HG02678 (cell line): ENCODE results near the gene CIB1.
"Not testable (repeated sequence)": the region's sequence is repeated elsewhere in the genome, so short reads cannot be mapped to it uniquely, and the experiment has no call there.

Experiments
- ATAC-seq: cut with Tn5 transposase; IDR thresholded peaks from one replicate; pipeline ENCODE4 v1.9.1; 2021; ENCODE audit warnings: mild to moderate bottlenecking, moderate library complexity; ENCODE audit not compliant: unreplicated experiment

CIB1 gene

DNA sequence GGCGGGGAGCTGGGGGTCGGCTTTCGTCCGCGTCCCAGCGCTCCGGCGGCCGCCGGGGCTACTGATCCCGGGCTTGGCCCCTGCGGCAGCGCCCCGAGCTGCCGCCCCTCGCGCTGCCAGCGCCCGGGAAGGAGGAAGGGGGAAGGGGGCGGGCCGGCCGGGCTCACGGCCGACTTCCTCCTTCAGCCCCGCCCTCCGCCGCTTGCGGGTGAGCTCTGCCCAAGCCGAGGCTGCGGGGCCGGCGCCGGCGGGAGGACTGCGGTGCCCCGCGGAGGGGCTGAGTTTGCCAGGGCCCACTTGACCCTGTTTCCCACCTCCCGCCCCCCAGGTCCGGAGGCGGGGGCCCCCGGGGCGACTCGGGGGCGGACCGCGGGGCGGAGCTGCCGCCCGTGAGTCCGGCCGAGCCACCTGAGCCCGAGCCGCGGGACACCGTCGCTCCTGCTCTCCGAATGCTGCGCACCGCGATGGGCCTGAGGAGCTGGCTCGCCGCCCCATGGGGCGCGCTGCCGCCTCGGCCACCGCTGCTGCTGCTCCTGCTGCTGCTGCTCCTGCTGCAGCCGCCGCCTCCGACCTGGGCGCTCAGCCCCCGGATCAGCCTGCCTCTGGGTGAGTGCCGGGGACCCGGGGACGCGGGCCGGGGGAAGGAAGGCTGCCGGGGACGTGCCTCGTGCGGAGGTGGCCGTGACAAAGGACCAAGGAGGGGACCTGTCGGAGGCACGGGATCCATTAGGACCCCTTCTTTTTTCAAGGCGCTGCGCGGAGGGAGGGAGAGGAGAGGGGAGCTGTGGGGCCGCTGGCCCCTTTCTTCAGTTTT, 32.4 kb downstream of the CIB1 start, which contains the start of gene SEMA4B:
Gene SEMA4B (plus strand): TSS at position 201 of the 814 bp plus-strand sequence. CDS start 249 bp downstream, at position 450.
- ATAC-seq: peak; percentile 85

DNA sequence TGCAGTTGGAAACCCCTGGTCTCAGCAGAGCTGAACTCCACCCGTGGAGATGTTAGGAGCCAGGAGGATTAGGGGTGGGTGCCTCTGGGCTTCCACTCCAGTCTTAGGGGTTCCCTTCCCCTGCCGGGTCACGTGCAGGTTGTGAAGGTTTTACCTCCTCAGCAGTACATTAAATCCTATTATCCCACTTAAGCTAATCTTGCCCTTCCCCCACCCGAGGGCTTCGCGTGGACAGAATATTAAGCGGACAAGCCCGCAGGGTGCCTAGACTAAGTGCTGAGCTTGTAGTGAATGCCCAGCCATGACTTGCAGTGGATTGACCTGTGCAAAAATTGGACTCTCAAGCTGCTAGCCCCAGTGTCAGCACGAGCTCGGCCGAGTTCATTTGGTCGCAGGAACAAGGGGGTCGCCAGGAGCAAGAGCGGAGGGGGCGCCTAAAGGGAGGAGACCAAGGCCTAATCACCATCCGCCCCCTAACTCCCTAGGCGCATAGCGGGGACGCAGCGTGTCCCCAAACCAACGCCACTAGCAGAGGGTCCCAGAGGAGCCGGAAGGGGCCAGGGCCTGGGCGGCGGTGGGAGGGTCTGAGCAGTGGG, 33.1 kb downstream of the CIB1 start:
- ATAC-seq: peak; percentile 9

DNA sequence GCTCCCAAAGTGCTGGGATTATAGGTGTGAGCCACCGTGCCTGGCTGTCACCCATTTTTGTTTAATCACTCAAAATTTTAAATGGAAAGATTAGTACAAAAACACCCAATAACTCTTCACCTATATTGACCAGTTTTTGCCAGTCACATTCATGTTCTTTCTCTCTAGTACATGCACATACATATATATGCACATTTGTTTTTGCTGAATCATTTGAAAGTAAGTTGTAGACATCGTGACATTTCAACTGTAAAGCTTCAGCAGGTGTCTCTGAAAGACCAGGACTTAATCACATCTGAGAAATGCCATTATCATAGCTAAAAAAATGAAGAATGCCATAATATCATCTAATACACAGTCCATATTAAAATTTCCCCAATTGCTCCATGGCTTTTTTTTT, 39.1 kb downstream of the CIB1 start:
- no peak for ATAC-seq

DNA sequence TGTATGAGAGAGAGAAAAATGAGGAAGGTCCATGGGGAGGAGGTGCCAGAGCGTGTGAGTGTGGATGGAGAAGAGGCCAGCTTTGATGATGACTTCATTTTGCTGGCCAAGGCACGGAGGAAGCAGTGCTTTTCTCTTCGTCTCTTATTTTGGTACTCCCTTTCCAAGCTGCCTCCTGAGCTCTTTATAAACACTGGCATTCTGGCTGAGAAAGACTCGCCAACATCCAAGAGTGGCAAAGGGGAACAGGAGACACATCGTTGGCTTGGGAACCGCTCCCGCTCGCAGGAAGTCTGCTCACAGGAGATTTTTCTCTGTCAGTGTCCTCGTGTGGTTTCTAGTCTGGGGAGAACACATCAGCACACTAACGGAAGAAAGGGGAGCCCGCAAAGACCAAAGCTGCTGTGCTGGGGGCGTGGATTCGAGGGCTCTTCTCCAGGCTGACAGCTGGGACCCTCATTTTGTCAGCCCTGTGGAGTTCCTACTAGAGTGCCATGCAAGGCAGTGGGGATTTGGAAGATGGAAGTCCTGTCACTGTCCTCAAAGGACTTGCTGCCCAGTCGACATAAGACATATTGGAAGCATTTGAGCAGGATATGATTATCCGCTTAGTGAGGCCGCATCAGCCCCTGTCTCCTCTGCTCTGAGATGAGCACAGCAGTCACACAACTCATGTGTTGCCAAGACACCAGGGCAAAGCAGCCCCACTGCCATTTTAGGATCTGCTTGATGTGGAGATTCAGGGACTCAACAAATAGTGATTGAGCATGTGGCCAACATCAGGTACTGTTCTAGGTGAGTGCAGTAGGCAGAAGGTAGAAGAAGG, 40.6 kb downstream of the CIB1 start:
- no peak for ATAC-seq

DNA sequence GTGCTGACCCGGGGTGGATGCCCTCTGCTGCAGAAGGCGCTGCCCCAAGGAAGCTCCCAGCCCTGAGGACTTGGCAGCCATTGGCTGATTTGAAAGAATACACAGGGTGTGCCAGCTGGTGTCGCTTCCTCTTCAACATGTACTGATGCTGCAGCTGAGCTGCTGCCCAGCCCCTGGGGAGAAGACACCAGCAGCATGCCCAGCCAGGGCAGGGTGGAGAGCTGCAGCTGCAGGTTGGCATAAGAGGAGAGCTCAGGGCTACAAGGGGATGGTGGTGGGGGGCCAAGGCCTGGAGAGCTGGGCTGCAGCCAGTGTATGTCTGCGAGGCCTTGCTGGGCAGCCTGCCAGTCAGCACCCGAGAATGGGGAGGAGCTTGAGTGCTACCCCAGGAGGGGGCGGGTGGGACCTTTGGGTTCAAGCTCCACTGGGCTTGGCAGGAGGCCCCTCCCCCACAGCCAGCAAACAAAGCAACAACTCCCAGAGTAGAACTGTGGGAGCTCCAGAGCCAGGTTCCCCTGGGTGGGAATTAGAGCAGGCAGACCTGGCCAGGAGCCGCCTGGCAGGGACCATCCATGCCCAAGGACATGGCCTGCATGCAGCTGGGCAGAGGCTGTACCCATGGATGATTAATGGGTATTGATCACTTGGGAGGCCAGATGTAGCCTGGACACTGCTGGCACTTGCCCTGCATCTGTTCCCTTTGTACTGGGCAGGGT, 41.8 kb downstream of the CIB1 start:
- peak; percentile 70 for ATAC-seq

DNA sequence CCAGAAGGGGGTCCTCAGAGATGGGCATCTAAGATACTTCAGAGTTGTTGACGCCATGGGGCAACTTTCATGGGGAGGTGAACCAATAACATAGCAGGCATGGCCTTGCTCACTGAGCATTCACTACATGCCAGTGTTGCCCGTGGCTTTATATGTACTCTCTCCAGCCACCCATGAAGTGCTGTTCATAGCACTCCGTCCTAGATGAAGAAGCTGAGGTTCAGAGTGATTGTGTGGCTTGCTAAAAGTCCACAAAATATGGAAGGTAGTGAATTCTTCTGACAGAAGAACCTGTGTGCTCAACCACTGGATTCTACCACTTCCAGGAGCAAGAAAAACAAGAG, 42.4 kb downstream of the CIB1 start:
- peak; percentile 28 for ATAC-seq

DNA sequence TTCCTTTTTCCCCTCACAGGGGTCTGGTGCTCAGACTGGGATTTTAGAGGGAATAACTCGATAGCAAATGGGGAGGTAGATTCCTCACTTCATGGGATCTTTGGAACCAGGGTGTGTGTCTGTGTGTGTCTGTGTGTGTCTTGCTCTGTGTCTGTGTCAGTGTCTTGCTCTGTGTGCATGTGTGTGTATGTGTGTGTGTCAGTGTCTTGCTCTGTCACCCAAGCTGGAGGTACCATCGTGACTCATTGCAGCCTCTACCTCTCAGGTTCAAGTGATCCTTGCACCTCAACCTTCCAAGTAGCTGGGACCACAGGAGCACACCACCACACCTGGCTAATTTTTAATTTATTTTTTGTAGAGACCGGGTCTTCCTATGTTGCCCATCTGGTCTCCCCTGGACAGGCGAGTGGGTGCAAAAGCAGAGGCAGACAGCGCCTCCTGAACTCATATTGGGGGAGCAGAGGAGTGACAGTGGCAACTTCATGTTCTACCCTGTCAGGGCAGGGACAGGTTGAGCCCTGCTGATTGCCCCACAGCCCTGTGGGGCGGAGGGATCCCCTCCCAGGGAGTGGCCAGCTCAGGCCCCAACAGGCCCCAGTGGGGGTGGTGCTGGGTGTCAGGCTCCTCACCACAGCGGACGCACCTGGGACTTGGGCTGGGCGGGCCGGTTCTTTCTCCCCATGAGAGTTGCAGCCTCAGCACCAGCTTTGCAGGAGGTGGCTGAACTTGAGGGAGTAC, 43.0 kb downstream of the CIB1 start:
- ATAC-seq: peak; percentile 57

DNA sequence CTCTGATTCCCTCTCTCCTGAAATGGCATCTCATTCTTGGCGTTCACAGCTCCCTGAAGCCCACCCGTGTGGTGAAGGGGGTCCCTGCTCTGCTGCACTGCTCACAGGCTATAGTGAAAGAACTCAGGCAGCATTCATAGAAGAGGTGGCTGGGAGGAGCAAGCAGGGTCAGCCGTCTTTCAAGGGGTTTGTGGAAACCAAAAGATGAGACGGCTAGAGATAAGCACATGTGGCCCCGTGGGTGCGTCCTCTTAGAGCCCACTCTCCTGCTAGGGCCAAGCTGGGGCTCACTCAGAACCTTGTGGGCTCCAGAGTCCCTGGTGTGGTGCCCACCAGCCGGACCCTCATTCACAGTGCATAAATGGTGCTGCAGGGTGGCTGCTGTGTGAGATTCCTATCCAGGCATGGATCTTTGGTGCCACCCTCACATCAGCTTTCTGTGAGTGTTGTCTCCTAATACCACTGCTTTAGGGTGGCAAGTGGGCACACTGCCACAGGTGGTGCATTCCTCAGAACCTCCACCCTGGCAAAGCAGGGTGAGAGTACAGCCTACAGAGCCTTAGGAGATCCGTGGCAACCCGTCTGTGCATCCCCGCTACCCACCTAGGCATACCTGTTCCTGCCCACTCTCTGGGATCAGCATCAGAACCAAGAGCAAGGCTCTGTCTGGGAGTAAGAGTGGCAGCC, 43.8 kb downstream of the CIB1 start:
- ATAC-seq: no peak

DNA sequence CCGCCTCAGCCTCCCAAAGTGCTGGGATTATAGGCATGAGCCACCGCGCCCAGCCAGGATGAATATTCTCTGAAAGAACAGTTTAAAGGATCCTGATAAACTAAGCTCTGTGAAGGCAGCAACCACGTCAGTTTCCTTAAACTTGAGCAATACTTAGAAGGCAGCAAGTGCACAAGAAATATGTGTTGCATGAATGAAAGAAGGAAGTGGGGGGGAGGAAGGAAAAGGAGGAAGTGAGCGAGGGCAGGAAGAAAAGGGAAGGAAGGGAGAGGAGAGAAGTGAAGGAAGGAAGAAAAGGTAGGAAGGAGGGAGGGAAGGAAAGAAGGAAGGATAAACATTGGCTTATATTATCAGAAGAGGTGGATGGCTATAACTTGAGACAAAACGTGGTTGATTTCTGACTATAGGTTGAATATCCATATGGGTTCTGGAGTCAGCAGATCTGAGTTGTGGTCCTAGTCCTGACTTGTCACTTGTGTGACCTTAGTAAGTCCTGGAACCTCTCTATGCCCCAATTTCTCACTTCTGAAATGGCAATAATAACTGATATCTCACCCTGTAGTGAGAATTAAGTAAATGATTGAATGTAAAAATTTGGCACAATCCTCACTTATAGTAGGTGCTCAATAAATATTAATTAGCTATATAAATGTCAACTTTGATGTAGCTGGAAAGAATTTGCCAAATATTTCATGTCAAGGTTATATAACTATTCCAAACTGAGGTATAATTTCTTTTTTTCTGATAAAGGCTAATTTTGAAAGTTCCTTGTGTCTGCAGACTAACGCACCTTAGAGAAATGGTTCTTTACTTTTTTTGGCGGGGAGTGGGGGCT, 44.6 kb downstream of the CIB1 start:
- no peak for ATAC-seq

DNA sequence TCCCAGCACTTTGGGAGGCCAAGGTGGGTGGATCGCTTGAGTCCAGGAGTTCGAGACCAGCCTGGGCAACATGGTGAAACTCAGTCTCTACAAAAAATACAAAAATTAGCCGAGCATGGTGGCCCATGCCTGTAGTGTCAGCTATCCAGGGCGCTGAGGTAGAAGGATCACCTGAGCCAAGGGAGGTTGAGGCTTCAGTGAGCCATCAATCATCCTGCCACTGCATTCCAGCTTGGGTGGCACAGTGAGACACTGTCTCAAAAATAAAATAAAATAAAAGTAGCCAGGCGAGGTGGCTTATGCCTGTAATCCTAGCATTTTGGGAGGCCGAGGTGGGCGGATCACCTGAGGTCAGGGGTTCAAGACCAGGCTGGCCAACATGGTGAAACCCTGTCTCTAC, 45.7 kb downstream of the CIB1 start:
- not testable (repeated sequence) for ATAC-seq

DNA sequence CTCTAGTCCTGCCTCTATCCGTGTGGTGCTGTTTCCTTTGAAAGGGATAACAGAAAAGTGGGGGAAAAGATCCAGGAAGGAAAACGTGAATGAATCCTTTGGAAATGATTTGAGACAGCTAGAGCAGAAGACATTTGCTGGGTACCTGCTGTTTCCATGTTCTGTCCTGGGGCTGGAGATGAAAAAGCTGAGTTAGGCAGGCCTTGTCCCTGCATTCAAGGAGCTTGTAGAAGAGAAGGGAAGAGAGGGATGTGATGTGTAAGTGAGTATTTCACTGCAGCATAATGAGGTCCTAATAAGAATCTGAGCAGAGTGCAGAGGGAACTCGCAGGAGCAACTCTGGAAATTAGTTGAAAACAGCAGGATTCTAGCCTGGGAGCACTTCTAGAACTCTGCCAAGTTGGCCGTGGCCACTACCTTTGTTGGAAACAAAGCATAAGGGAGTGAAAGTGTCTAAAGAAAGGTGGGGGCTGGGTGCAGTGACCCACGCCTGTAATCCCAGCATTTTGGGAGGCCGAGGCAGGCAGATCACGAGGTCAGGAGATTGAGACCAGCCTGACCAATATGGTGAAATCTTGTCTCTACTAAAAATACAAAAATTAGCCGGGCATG, 46.4 kb downstream of the CIB1 start:
- ATAC-seq: no peak

DNA sequence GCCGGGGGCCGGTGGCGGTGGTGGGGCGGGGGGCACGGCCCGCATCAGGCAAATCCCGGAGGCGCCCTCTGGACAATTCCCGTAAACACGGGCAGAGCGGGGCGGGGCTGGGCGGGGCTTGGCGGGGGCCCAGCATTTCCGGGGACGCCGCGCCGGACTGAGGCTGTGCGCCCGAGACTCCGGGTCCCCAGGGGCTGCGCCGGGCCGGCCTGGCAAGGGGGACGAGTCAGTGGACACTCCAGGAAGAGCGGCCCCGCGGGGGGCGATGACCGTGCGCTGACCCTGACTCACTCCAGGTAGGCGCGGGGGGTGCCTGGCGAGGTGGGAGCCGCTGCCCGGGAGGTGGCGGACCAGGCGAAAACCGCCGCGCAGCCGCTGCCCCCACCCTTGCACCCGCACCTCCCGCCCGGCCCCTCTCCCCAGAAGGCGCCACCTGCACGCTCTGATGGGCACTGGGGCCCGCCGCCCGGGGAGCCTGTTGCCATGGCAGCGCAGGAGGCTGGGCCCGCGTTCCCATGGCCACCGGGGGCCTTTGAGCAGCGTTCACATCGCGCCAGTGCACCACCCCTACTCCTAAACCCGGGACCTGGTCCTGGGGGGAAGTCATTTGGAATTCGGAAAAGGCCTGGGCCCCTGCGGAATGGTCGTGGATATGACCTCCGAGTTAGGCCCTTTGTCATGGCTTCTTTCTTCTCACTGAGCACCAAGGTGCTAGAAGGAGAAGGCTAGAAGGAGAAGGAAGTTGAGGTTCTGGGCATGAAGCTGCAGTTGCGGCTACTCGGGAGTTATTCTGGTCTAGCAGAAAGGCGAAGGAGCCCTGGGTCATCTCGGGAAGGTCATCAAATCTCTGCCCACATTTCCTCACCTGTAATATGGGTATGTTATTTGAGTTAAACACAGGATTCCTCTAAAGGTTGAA, 48.7 kb downstream of the CIB1 start:
- peak; percentile 74 for ATAC-seq

DNA sequence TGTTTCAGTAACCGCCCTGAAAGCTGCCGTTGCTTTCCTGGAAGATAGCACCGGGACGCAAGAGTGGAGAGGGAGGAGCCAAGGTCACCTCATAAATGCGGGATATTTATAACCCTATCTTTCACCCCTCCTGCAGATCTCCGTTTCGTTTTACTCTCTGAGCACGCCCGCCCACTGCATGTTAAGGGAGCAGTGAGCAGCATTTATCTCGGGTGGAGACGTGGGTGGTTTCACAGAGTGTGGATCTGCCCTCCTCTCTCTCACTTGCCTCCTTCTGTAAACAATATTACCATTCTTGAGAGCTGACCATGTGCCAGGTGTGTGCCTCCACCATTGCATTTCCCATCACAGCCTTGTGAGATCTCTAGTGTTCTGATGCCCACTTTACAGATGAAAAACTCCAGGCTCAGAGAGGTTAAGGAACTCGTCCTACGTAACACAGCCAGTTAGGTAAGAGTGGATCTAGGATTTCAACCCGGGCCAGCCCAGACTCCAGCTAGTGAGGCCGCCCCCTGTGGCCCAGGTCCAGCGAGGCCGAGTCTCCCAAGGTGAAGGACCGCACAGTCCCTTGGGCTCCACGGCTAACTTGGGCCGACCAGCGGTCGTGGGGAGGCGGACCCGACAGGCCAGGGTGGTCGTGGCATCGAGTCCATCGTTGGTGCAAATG, 49.5 kb downstream of the CIB1 start:
- peak; percentile 43 for ATAC-seq

DNA sequence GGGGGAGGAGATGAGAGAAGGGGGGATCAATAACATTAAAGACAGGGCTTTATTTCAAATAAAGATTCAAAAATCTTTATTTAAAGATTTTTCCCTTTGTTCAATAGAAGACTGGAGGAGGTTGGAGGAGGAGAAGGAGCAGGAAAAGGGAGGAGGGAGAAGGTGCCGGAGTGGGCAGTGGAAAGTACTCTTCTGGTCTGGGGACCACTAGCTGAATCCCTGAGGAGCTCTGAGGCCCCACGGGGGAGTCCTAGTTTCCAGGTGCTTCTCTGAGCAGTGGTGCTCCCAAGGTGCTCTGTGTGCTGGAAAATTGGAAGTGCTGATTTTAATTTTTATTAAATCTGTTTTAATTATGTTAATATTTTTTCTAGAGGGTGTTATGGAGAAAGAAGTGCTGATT, 52.0 kb downstream of the CIB1 start:
- no peak for ATAC-seq
